Upper lobe of left lung (tissue), 4 donors: Measurements from ENCODE around the gene CNTNAP2.

Experiments
- POLR2A ChIP-seq, 4 donors: fragments of 450-650 bp; IDR thresholded peaks; one replicate each; pipeline ENCODE4 v1.5.1; 2016 to 2017; ENCODE audit warnings: antibody characterized with exemption in 4 of 4, mild to moderate bottlenecking in 2 of 4
- POLR2AphosphoS5 ChIP-seq, 2 donors: sonication (generic); formaldehyde crosslinking; IDR thresholded peaks; one replicate each; pipeline ENCODE4 v1.5.1; 2017; ENCODE audit warnings: antibody characterized with exemption in 2 of 2
- TF ChIP-seq, protein P1 (sequence below), 6 experiments: fragments of 450-650 bp in 4 of 6; fragments of 200-600 bp in 2 of 6; sonication (generic) in 2 of 6; IDR thresholded peaks; one replicate each; pipeline ENCODE4 v1.5.1; 2016 to 2019; ENCODE audit warnings: antibody characterized with exemption in 6 of 6

DNA sequence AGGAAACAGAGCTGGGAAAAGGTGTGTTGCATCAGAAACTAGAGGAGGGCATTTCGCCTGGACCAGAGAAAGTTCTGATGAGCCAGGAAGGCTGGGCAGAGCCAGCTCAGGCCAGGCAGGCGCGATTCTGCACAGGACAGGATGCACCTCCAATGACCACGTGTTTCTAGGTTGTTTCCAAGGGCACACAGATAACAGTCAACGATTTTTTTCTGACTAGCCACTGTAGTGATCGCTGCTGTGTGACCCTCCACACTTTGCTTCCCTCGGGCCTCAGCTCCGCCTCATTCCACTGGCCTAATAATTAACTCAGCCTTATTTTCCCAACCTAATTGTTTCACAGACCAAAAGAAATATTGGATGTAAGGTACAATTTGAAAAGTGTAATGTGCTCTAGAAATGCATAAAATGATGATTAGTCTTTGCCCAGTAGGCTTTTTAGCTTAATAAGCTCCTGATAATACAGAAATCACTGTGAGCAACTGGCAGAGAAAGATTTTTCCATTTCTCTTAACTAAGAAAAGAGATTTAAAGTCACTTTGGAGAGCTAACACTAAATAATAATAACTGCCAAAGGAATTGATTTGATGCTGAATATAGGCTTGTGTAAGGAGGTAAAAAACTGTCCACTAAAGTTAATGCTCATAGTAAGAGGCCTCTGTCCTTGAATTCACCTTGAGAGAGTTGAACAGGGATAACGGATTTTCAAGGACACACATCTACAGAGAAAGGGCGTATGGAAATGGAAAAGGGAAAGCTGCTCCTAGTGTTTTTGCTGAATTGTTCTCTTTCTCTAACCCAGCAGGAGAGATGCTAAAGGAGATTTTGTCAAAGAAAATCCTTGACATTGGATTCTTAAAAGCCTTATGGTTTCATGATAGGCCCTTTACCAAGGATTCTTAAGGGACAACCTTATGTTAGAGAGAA, 2183.0 kb downstream of the CNTNAP2 start:
- TF ChIP-seq, protein P1, sequence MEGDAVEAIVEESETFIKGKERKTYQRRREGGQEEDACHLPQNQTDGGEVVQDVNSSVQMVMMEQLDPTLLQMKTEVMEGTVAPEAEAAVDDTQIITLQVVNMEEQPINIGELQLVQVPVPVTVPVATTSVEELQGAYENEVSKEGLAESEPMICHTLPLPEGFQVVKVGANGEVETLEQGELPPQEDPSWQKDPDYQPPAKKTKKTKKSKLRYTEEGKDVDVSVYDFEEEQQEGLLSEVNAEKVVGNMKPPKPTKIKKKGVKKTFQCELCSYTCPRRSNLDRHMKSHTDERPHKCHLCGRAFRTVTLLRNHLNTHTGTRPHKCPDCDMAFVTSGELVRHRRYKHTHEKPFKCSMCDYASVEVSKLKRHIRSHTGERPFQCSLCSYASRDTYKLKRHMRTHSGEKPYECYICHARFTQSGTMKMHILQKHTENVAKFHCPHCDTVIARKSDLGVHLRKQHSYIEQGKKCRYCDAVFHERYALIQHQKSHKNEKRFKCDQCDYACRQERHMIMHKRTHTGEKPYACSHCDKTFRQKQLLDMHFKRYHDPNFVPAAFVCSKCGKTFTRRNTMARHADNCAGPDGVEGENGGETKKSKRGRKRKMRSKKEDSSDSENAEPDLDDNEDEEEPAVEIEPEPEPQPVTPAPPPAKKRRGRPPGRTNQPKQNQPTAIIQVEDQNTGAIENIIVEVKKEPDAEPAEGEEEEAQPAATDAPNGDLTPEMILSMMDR (IDR thresholded peaks at IDR 0.05) = no peak
- TF ChIP-seq POLR2A (IDR thresholded peaks at IDR 0.05) = no peak
- TF ChIP-seq POLR2AphosphoS5 (IDR thresholded peaks at IDR 0.05) = no peak
